ENCODE results near the gene FBXO7. TPM values are rescaled to one million over a fixed set of nuclear protein-coding genes. Genes with fewer than 3 reads are reported as not detected.

Gene FBXO7
- total and polyA plus RNA-seq, 9 donors, result 53.2 to 65.9 (median 60.8) TPM

DNA sequence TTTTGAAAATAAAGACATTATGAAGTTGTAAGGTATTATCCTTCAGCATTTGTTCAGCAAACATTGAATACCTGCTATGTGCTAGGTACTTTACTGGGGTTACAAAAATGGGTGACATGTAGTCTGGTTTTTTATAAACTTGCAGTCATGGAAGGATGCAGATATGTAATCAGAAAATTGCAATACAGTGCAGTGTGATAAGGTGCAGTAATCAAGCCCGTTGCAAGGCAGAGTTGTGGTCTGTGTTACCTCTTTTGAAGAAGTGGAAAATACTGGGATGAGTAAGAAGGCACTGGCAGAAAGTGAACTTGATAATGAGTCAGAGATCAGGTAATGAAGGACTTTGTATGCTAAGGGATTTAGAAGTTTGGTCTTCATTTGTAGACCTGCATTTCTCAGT, 8.1 kb downstream of the FBXO7 start:
- WGBS (ENCODE audit: insufficient coverage), result 75% methylated on average over 1 of the region's 1 CpG
- no peaks in the 10 kb centered on the region for H3K4me1 ChIP-seq (ENCODE audit: control insufficient read depth, insufficient read depth, low read length)
- H3K36me3 ChIP-seq (ENCODE audit: control insufficient read depth, insufficient read depth, low read length), result peaks cover 38% of the 10 kb centered on the region
- no peak for DNase-seq
- H3K4me3 ChIP-seq (ENCODE audit: low read length), result no peak overlapping the region
- no peaks in the 10 kb centered on the region for H3K9me3 ChIP-seq (replicated peaks; ENCODE audit: control insufficient read depth, low read depth, low read length)
- H3K27ac ChIP-seq (ENCODE audit: low read length), result no peak overlapping the region
- no peaks in the 10 kb centered on the region for H3K27me3 ChIP-seq (ENCODE audit: control insufficient read depth, insufficient read depth, low read length)

GRCh38 chr22:32486656-32487390, 12.2 kb downstream of the FBXO7 start:
- DNase-seq, result no peak
- Histone ChIP-seq H3K9me3 (replicated peaks; ENCODE audit: control insufficient read depth, low read depth, low read length) (no peaks in the 10 kb centered on the region), H3K4me1 (ENCODE audit: control insufficient read depth, insufficient read depth, low read length) (no peaks in the 10 kb centered on the region), H3K27me3 (ENCODE audit: control insufficient read depth, insufficient read depth, low read length) (no peaks in the 10 kb centered on the region), H3K36me3 (ENCODE audit: control insufficient read depth, insufficient read depth, low read length) (peaks cover 46% of the 10 kb centered on the region), H3K27ac (ENCODE audit: low read length) (no peak overlapping the region), H3K4me3 (ENCODE audit: low read length) (no peak overlapping the region)
- 100% methylated on average over 1 of the region's 3 CpGs for WGBS (ENCODE audit: insufficient coverage)

GRCh38 chr22:32487461-32487860, 12.8 kb downstream of the FBXO7 start:
- no peak overlapping the region for H3K27ac ChIP-seq (ENCODE audit: low read length)
- no peak overlapping the region for H3K4me3 ChIP-seq (ENCODE audit: low read length)
- H3K4me1 ChIP-seq (ENCODE audit: control insufficient read depth, insufficient read depth, low read length), result no peaks in the 10 kb centered on the region
- no peak for DNase-seq
- H3K36me3 ChIP-seq (ENCODE audit: control insufficient read depth, insufficient read depth, low read length), result peaks cover 48% of the 10 kb centered on the region
- no CpG with 5 or more reads among the region's 1 CpG for WGBS (ENCODE audit: insufficient coverage)
- no peaks in the 10 kb centered on the region for H3K9me3 ChIP-seq (replicated peaks; ENCODE audit: control insufficient read depth, low read depth, low read length)
- H3K27me3 ChIP-seq (ENCODE audit: control insufficient read depth, insufficient read depth, low read length), result no peaks in the 10 kb centered on the region

GRCh38 chr22:32489377-32489776, 14.8 kb downstream of the FBXO7 start:
- peaks cover 48% of the 10 kb centered on the region for H3K36me3 ChIP-seq (ENCODE audit: control insufficient read depth, insufficient read depth, low read length)
- no peak overlapping the region for H3K27ac ChIP-seq (ENCODE audit: low read length)
- no peaks in the 10 kb centered on the region for H3K4me1 ChIP-seq (ENCODE audit: control insufficient read depth, insufficient read depth, low read length)
- no peaks in the 10 kb centered on the region for H3K9me3 ChIP-seq (replicated peaks; ENCODE audit: control insufficient read depth, low read depth, low read length)
- no peak for DNase-seq
- H3K4me3 ChIP-seq (ENCODE audit: low read length), result no peak overlapping the region
- no CpG with 5 or more reads among the region's 2 CpGs for WGBS (ENCODE audit: insufficient coverage)
- H3K27me3 ChIP-seq (ENCODE audit: control insufficient read depth, insufficient read depth, low read length), result no peaks in the 10 kb centered on the region

- Histone ChIP-seq H3K27me3 (ENCODE audit: control insufficient read depth, insufficient read depth, low read length) (no peaks in the 10 kb centered on the region), H3K9me3 (replicated peaks; ENCODE audit: control insufficient read depth, low read depth, low read length) (no peaks in the 10 kb centered on the region), H3K27ac (ENCODE audit: low read length) (no peak overlapping the region), H3K4me1 (ENCODE audit: control insufficient read depth, insufficient read depth, low read length) (no peaks in the 10 kb centered on the region), H3K4me3 (ENCODE audit: low read length) (no peak overlapping the region), H3K36me3 (ENCODE audit: control insufficient read depth, insufficient read depth, low read length) (peaks cover 46% of the 10 kb centered on the region)
- 98% methylated on average over 6 of the region's 6 CpGs for WGBS (ENCODE audit: insufficient coverage)
- DNase-seq, result no peak
Observed at GRCh38 chr22:32490279-32490678, 15.7 kb downstream of the FBXO7 start.

DNA sequence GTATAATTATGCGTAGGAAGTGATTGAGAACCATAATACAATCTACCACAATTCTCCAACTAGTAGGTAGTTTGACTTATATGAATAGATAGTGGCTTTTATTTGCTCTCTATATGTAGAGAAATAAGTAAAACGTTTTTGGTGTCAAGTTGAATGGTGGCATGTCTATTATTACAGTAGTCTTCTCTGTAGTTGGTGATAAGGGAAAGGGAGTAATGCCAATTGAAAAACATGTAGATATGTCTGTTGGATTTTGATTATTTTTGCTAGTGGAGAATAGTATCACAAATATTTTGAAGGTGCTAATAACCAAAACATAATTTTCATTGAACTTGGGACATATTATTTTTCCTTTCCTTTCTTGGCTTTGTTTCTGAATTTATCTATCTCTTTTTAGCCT, 17.5 kb downstream of the FBXO7 start:
- no CpG with 5 or more reads among the region's 2 CpGs for WGBS (ENCODE audit: insufficient coverage)
- Histone ChIP-seq H3K4me3 (ENCODE audit: low read length) (no peak overlapping the region), H3K27ac (ENCODE audit: low read length) (no peak overlapping the region), H3K9me3 (replicated peaks; ENCODE audit: control insufficient read depth, low read depth, low read length) (no peaks in the 10 kb centered on the region), H3K27me3 (ENCODE audit: control insufficient read depth, insufficient read depth, low read length) (no peaks in the 10 kb centered on the region), H3K36me3 (ENCODE audit: control insufficient read depth, insufficient read depth, low read length) (peaks cover 44% of the 10 kb centered on the region), H3K4me1 (ENCODE audit: control insufficient read depth, insufficient read depth, low read length) (no peaks in the 10 kb centered on the region)
- no peak for DNase-seq

- H3K9me3 ChIP-seq (replicated peaks; ENCODE audit: control insufficient read depth, low read depth, low read length), result no peaks in the 10 kb centered on the region
- WGBS (ENCODE audit: insufficient coverage), result no CpG with 5 or more reads among the region's 2 CpGs
- no peaks in the 10 kb centered on the region for H3K4me1 ChIP-seq (ENCODE audit: control insufficient read depth, insufficient read depth, low read length)
- no peak overlapping the region for H3K4me3 ChIP-seq (ENCODE audit: low read length)
- H3K27ac ChIP-seq (ENCODE audit: low read length), result no peak overlapping the region
- H3K27me3 ChIP-seq (ENCODE audit: control insufficient read depth, insufficient read depth, low read length), result no peaks in the 10 kb centered on the region
- H3K36me3 ChIP-seq (ENCODE audit: control insufficient read depth, insufficient read depth, low read length), result peaks cover 51% of the 10 kb centered on the region
- no peak for DNase-seq
Observed at GRCh38 chr22:32493551-32493950, 18.9 kb downstream of the FBXO7 start.

DNA sequence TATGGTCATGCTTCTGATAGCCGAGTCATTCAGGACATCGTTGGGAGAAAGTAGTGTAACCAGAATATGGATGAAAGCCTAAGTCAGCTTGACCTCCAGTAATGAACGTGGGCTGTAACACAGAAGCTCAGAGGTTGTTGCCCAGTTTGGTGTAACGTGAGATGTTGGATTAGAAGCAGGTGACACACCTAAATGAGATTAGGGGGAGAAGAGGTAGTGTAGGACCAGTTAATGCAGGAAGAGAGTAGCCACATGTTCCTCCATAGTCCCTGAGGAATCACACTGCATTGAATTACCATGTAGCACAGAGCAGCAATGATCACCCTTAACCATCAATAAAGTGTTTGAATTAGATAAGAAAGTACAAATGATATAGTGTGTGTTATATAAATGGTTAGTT, 20.4 kb downstream of the FBXO7 start:
- H3K4me3 ChIP-seq (ENCODE audit: low read length), result no peak overlapping the region
- no peaks in the 10 kb centered on the region for H3K9me3 ChIP-seq (replicated peaks; ENCODE audit: control insufficient read depth, low read depth, low read length)
- H3K4me1 ChIP-seq (ENCODE audit: control insufficient read depth, insufficient read depth, low read length), result no peaks in the 10 kb centered on the region
- 87% methylated on average over 4 of the region's 4 CpGs for WGBS (ENCODE audit: insufficient coverage)
- DNase-seq, result no peak
- H3K27ac ChIP-seq (ENCODE audit: low read length), result no peak overlapping the region
- peaks cover 45% of the 10 kb centered on the region for H3K36me3 ChIP-seq (ENCODE audit: control insufficient read depth, insufficient read depth, low read length)
- H3K27me3 ChIP-seq (ENCODE audit: control insufficient read depth, insufficient read depth, low read length), result no peaks in the 10 kb centered on the region

DNA sequence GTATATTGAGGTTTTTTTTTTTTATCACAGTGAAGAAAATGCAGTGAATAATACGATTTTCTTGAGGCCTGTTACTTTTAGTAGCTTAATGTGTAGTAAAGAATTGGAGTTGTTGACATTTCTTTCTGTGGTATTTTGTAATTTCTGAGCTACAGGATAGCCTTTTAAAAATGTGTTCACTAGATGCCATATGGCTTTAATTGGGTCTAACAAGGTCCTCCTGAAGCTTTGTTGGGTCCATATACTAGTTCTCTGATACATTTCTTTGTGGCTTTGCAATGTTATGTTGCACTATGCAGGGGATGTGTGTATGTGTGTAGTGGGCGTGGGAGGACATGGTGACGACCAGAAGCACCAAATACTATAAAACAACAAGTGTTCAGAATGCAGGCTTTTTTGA, 25.1 kb downstream of the FBXO7 start:
- Histone ChIP-seq H3K36me3 (ENCODE audit: control insufficient read depth, insufficient read depth, low read length) (peaks cover 23% of the 10 kb centered on the region), H3K27me3 (ENCODE audit: control insufficient read depth, insufficient read depth, low read length) (no peaks in the 10 kb centered on the region), H3K4me1 (ENCODE audit: control insufficient read depth, insufficient read depth, low read length) (peaks cover 5% of the 10 kb centered on the region), H3K27ac (ENCODE audit: low read length) (no peak overlapping the region), H3K4me3 (ENCODE audit: low read length) (no peak overlapping the region), H3K9me3 (replicated peaks; ENCODE audit: control insufficient read depth, low read depth, low read length) (no peaks in the 10 kb centered on the region)
- DNase-seq, result no peak
- WGBS (ENCODE audit: insufficient coverage), result no CpG with 5 or more reads among the region's 3 CpGs

DNA sequence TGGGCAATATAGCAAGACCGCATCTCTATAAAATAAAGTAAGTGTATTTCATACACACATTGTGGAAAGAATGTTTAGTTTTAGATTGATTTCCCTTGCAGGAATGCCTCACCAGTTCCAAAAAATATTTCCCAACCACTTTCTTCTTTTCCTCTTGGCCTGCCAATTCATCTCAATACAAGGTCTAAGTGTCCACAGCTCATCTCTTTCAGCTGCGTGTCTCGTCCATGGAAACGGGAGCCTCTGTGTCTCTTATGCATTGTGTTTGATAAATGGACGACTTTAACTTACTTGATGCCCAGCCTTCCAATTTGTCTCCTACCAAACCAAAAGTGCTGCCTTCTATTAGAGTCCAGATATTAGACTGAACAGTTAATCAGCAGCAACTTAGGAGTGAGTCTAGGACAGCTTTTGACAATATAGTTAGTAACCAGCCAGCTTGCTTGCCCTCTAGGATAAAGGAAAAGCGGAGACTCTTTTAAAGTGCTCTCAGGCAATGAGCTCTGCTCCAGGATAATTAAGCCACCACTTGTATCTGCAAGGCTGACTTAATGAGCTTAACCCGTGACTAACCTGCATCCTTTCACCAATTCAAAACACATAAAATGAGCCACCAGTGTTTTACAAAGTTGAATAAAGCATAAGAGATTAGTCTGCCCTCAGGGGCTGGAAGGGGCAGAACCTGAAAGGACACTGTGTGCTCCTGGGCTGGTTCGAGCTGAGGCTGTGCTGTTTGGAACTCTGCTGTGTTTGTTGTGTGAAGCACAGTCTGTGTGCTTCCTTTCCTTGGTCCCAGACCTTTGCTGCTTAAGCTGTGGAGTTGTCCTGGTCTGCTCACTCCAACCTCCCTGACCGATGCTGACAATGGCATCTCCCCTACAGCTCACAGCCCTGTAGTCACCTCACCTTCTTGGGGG, 27.5 kb downstream of the FBXO7 start:
- Histone ChIP-seq H3K4me1 (ENCODE audit: control insufficient read depth, insufficient read depth, low read length) (peaks cover 5% of the 10 kb centered on the region), H3K27me3 (ENCODE audit: control insufficient read depth, insufficient read depth, low read length) (no peaks in the 10 kb centered on the region), H3K9me3 (replicated peaks; ENCODE audit: control insufficient read depth, low read depth, low read length) (no peaks in the 10 kb centered on the region), H3K4me3 (ENCODE audit: low read length) (no peak overlapping the region), H3K27ac (ENCODE audit: low read length) (peak overlapping the region; percentile 35), H3K36me3 (ENCODE audit: control insufficient read depth, insufficient read depth, low read length) (peaks cover 10% of the 10 kb centered on the region)
- DNase-seq, result peak; percentile 86
- WGBS (ENCODE audit: insufficient coverage), result 59% methylated on average over 2 of the region's 9 CpGs
